Fibroblast of mammary gland (primary cell): ENCODE data around the gene HIVEP3.

Experiments
- DNase-seq: peaks from one replicate; pipeline ENCODE4 v3.0.0-alpha.2; 2010; ENCODE audit warnings: low read depth
- H3K4me3 ChIP-seq: 2 replicates; pipeline ENCODE4 v1.5.1; 2011; ENCODE audit warnings: low read depth, mild to moderate bottlenecking, low read length, moderate library complexity; ENCODE audit not compliant: control insufficient read depth
- CTCF ChIP-seq: conservative IDR thresholded peaks from 2 replicates; pipeline ENCODE4 v1.5.1; 2011; ENCODE audit warnings: low read depth, low read length, inconsistent platforms; ENCODE audit not compliant: control insufficient read depth, insufficient read depth

The HIVEP3 gene

GRCh38 chr1:41758500-41758899, 160.2 kb downstream of the HIVEP3 start:
- no peak for TF ChIP-seq CTCF
- no peak overlapping the region for H3K4me3 ChIP-seq
- DNase-seq = peak; percentile 80

- peak; percentile 2 for TF ChIP-seq CTCF
- DNase-seq = no peak
- no peak overlapping the region for H3K4me3 ChIP-seq
Measured at GRCh38 chr1:41754540-41754939, 164.2 kb downstream of the HIVEP3 start.

GRCh38 chr1:41752514-41753170, 166.1 kb downstream of the HIVEP3 start:
- no peak overlapping the region for H3K4me3 ChIP-seq
- TF ChIP-seq CTCF = no peak
- DNase-seq = no peak

- DNase-seq = peak; percentile 89
- no peak overlapping the region for H3K4me3 ChIP-seq
- TF ChIP-seq CTCF = no peak
Measured at GRCh38 chr1:41751804-41752513, 166.8 kb downstream of the HIVEP3 start.

GRCh38 chr1:41749991-41750745, 168.6 kb downstream of the HIVEP3 start:
- no peak for DNase-seq
- no peak for TF ChIP-seq CTCF
- no peak overlapping the region for H3K4me3 ChIP-seq

GRCh38 chr1:41745022-41745421, 173.7 kb downstream of the HIVEP3 start:
- H3K4me3 ChIP-seq = no peak overlapping the region
- no peak for DNase-seq
- no peak for TF ChIP-seq CTCF
